GM19193 (cell line): ENCODE results near the gene LGALS8.
A peak's percentile ranks its signal among the peaks of the same experiment; 100 is the strongest.

ENCODE experiments used
- POLR2A ChIP-seq: IDR thresholded peaks from 4 replicates; pipeline ENCODE4 v1.6.1; 2011; ENCODE audit not compliant: insufficient read depth, insufficient read length; ENCODE audit errors: extremely low read depth

The LGALS8 gene

GRCh38 chr1:236523704-236524141, at the start of gene LGALS8:
Gene LGALS8, plus strand, starts transcription at chr1:236523982. Its CDS starts 2,089 bp downstream, at chr1:236526071.
- peak; percentile 20 for TF ChIP-seq POLR2A

DNA sequence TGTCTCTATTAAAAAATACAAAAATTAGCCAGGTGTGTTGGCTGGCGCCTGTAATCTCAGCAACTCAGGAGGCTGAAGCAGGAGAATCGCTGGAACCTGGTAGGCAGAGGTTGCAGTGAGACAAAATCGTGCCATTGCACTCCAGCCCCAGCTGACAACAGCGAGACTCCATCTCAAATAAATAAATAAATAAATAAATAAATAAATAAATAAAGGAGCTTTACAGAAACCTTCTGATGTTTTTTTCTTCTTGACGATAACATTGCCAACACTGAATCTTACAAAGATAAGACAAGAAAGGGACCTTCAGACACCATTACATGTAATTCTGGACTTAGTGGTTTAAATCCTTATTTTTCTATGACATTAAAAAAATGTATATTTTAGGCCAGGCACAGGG, 47.8 kb upstream of the LGALS8 start:
- no peak for TF ChIP-seq POLR2A

DNA sequence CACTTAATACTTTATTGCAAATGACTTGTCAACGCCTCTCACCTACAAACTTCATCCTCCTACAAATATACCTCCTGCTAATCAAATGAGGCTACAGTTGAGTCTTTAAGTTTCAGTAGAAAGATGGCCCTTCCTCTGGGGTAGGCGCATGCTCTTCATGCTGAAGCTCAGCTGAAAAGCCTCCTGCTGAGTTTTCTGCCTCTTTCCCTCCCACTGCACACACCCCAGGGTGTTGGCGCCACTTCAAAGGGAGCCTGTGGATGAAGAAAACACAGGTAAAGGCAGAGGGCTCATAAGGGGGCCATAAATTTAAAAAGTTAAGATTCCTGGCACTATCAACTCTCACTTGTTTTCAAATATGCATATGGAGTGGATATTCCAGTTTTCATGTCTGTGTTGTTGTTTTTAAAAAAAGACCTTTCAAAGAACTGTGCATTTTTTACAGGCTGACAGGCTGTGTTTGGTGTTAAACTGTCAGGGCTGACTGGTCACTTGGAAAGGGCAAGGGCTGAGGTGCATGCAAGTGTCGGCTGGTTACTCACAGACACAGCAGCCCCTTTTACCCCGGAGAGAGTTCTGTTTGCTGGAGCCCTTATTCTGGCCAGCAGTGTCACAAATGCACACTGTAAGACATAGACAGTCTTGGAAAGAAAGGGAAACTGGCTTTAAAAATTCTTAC, 42.9 kb upstream of the LGALS8 start:
- TF ChIP-seq POLR2A = no peak

DNA sequence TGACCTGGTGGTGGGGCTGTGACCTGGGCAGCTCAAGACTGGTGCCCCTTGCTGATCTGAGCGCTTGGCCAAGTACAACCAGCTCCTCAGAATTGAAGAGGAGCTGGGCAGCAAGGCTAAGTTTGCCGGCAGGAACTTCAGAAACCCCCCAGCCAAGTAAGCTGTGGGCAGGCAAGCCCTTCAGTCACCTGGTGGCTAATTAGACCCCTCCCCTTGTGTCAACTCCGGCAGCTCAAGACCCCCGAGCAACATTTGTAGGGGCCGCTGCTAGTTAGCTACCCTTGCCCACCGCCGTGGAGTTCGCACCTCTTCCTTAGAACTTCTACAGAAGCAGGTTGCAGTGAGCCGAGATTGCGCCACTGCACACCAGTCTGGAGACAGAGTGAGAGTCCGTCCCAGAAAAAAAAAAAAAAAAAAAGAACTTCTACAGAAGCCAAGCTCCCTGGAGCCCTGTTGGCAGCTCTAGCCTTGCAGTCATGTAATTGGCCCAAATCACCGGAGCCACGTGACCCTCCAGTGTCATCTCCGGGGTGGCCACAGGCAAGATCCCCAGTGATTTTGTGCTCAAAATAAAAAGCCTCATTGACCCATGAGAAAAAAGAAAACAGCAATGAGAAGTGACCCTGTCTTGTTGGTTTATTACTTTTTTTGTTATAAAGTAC, 39.3 kb upstream of the LGALS8 start:
- no peak for TF ChIP-seq POLR2A

GRCh38 chr1:236486356-236487002, 37.3 kb upstream of the LGALS8 start:
- TF ChIP-seq POLR2A = no peak

GRCh38 chr1:236489710-236490377, 33.9 kb upstream of the LGALS8 start:
- TF ChIP-seq POLR2A = no peak

GRCh38 chr1:236491469-236492136, 32.2 kb upstream of the LGALS8 start:
- TF ChIP-seq POLR2A = no peak

GRCh38 chr1:236492378-236492777, 31.4 kb upstream of the LGALS8 start:
- TF ChIP-seq POLR2A = no peak

DNA sequence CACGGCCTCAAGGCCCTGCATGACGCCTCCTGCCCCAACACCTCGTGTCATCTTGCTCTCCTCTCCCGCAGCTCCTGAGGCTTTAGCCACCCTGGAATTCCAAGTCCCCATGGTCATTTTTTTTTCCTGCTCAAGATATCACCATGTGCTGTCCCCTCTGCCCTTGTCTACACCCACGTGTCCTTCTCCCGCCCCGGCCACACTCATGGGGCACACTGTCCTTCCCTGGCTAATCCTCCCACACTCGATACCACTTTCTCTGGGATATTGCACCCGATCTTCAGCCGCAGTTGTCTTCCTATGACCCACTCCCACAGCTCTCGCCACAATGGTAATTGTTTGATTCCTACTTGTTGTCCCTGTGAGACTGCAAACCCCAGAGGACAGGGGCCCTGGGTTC, 29.7 kb upstream of the LGALS8 start:
- TF ChIP-seq POLR2A = no peak

DNA sequence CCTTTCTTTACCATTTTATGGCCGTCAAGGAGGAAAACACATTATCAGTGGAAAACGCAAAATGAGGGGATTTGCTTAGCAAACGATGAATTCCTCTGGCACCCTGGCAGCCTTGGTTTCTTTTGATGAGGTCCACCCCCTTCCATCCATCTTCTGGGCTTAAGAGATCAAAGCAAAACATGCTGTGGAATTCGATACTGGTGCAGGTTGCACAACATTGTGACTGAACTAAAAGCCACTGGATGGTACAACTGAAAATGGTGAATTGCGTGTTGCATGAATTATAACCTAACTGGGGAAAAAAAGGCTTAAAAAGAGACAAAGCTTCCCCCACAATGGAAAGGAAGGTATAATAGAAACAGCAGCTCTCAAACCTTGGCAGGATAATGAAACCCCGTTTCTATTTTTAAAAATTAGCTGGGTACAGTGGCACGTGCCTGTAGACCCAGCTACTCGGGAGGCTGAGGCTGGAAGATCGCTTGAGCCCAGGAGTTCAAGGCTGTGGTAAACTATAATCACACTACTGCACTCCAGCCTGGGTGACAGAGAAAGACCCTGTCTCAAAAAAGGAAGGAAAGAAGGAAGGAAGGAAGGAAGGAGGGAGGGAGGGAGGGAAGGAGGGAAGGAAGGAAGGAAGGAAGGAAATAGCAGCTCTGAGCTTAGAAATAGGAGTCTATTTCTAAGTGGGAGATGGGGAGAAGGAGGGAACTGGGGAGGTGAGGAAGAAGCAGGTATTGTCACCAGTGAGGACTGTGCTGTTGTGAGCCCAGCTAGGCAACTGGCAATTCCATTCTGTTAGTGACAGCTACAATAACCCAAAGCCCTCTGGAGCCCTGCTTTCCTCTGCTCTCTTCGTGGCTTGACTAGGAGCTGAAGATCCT, 29.0 kb upstream of the LGALS8 start:
- no peak for TF ChIP-seq POLR2A

DNA sequence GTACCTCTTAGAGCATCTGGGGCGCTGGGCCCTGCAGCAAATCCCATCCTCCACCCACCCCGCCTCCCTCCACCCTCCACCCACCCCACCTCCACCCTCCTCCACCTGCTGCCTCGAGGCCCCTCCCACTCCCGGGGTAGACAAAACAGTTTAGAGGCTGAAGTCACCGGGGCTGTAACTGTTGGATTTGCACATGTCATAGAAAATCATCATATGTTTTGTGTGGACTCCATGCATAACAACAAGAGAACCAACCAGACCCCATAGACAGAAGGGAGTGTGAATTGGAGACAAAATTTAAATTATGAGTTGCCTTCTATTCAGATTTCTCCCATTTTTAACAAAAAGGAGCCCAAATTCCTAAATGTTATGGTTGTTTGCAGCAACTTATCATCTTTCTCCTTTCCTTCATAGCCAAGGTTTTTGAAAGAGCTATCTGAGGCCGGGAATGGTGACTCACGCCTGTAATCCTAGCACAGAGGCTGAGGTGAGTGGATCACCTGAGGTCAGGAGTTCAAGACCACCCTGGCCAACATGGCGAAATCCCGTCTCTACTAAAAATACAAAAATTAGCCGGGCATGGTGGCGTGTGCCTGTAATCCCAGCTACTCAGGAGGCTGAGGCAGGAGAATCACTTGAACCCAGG, 28.2 kb upstream of the LGALS8 start:
- TF ChIP-seq POLR2A = no peak

- no peak for TF ChIP-seq POLR2A
These were observed 25.9 kb upstream of the LGALS8 start for GRCh38 chr1:236497908-236498307.

DNA sequence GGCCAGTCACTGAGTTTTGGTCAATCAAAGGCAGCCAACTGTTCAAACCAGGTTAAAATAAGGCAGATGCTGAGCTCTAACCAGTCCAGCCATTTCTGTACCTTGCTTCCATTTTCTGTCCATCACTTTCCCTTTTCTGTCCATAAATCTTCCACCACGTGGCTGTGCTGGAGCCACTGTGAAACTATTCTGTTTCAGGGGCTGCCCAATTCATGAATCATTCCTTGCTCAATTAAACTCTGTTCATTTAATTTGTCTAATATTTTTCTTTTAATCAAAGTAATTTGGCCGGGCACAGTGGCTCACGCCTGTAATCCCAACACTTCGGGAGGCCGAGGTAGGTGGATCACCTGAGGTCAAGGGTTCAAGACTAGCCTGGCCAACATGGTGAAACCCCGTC, 22.7 kb upstream of the LGALS8 start:
- TF ChIP-seq POLR2A = no peak

- TF ChIP-seq POLR2A = no peak
These were observed 21.2 kb upstream of the LGALS8 start for GRCh38 chr1:236502579-236502971.

DNA sequence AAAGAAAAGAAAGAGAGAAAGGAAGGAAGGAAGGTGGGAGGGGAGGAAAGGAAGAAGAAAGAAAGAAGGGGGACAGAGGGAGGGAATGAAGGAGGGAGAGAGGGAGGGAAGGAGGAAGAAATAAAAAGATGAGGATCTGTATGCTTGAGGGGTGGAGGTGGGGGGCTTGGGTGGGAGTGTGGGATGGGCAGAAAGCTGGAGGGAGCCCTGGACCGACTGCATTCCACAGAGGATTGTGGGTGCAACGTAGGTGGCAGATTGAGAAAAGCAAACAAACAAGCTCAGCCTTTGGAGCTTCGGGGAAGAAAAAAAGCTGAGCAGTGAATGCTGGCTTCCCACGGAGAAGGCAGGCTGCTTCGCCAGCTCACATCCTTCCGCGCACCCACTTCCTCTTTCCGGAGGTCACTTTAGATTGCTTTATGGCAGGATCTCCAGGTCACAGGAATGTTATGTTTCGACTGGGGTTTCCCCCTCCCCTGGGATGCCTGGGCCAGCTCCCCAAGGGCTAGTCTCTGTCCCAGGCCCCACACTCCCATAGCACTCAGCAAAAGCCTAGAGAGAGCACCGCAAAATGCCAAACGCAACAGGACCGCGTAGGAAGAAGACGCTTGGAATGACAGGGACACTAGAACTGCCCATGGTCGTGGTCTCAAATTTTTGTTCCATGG, 20.7 kb upstream of the LGALS8 start:
- no peak for TF ChIP-seq POLR2A
